ENCODE results near the gene MAN2A2.

MAN2A2 gene

DNA sequence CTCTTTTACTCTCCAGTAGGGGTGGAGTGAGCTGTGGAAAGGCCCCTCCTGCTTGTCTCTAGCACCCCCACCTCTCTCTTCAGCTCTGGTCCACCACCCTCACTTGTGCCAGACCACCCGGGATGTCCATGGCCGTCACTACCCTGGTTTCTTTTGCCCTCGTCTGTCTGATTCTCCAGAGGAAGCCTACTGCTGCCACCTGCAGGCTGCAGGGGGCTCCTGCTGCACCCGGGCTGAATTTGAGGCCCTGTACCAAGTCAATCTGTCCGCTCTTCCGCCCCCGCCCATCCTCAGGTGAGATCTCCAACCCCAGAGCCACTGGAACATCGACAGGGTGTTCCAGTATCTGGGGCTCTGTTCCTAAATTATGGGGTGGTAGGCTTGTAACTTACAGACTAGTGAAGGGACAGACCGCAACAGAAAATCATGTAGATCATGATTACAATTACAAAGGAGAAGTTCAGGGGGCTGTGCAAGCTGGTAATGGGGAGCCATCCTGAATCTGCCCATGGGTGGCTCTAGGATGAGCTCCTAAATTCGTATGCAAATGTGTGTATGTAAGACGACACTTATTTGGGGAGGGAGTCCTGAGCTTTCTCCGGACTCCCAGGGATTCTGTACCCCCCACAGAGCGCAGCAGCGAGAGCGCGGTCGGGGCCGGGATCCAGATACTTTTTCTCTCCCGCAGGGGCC, 31.3 kb downstream of the MAN2A2 start:
- peak; percentile 63 for ATAC-seq
- no peak for TF ChIP-seq CSDC2 (CRISPR knock-in tag; IDR thresholded peaks at IDR 0.05)
- TF ChIP-seq, protein P1, sequence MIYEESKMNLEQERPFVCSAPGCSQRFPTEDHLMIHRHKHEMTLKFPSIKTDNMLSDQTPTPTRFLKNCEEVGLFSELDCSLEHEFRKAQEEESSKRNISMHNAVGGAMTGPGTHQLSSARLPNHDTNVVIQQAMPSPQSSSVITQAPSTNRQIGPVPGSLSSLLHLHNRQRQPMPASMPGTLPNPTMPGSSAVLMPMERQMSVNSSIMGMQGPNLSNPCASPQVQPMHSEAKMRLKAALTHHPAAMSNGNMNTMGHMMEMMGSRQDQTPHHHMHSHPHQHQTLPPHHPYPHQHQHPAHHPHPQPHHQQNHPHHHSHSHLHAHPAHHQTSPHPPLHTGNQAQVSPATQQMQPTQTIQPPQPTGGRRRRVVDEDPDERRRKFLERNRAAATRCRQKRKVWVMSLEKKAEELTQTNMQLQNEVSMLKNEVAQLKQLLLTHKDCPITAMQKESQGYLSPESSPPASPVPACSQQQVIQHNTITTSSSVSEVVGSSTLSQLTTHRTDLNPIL (CRISPR knock-in tag; IDR thresholded peaks at IDR 0.05; ENCODE audit: low read depth): no peak
- no peak for TF ChIP-seq CSRNP3 (CRISPR knock-in tag; IDR thresholded peaks at IDR 0.05)
- TF ChIP-seq, protein P2, sequence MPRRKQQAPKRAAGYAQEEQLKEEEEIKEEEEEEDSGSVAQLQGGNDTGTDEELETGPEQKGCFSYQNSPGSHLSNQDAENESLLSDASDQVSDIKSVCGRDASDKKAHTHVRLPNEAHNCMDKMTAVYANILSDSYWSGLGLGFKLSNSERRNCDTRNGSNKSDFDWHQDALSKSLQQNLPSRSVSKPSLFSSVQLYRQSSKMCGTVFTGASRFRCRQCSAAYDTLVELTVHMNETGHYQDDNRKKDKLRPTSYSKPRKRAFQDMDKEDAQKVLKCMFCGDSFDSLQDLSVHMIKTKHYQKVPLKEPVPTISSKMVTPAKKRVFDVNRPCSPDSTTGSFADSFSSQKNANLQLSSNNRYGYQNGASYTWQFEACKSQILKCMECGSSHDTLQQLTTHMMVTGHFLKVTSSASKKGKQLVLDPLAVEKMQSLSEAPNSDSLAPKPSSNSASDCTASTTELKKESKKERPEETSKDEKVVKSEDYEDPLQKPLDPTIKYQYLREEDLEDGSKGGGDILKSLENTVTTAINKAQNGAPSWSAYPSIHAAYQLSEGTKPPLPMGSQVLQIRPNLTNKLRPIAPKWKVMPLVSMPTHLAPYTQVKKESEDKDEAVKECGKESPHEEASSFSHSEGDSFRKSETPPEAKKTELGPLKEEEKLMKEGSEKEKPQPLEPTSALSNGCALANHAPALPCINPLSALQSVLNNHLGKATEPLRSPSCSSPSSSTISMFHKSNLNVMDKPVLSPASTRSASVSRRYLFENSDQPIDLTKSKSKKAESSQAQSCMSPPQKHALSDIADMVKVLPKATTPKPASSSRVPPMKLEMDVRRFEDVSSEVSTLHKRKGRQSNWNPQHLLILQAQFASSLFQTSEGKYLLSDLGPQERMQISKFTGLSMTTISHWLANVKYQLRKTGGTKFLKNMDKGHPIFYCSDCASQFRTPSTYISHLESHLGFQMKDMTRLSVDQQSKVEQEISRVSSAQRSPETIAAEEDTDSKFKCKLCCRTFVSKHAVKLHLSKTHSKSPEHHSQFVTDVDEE (CRISPR knock-in tag; IDR thresholded peaks at IDR 0.05): no peak
- TF ChIP-seq ZNF8 (CRISPR knock-in tag; IDR thresholded peaks at IDR 0.05): no peak
- TF ChIP-seq PATZ1 (CRISPR knock-in tag; IDR thresholded peaks at IDR 0.05; ENCODE audit: borderline replicate concordance): no peak
- no peak for TF ChIP-seq ZFP3 (CRISPR knock-in tag; IDR thresholded peaks at IDR 0.05)
- no peak for TF ChIP-seq ARNTL (CRISPR knock-in tag; IDR thresholded peaks at IDR 0.05; ENCODE audit: borderline replicate concordance, low read depth)
- TF ChIP-seq GLIS3 (CRISPR knock-in tag; IDR thresholded peaks at IDR 0.05): no peak
- no peak for TF ChIP-seq ZFP30 (CRISPR knock-in tag; IDR thresholded peaks at IDR 0.05)
- TF ChIP-seq ZC3H10 (CRISPR knock-in tag; IDR thresholded peaks at IDR 0.05): no peak
- no peak for TF ChIP-seq PPARA (CRISPR knock-in tag; IDR thresholded peaks at IDR 0.05; ENCODE audit: borderline replicate concordance)
- no peak for TF ChIP-seq RARB (CRISPR knock-in tag; IDR thresholded peaks at IDR 0.05)

GRCh38 chr15:90934949-90935751, 32.0 kb downstream of the MAN2A2 start, which contains the start of gene UNC45A:
TSS of gene UNC45A (plus strand) at chr15:90935285. CDS start at chr15:90935325, 40 bp downstream.
- ATAC-seq: peak; percentile 83
- TF ChIP-seq ZNF8 (CRISPR knock-in tag; IDR thresholded peaks at IDR 0.05): no peak
- no peak for TF ChIP-seq ZNF70 (CRISPR knock-in tag; IDR thresholded peaks at IDR 0.05)
- TF ChIP-seq BACH2 (CRISPR knock-in tag; IDR thresholded peaks at IDR 0.05; ENCODE audit: borderline replicate concordance): no peak
- TF ChIP-seq CSDC2 (CRISPR knock-in tag; IDR thresholded peaks at IDR 0.05): no peak
- no peak for TF ChIP-seq RARB (CRISPR knock-in tag; IDR thresholded peaks at IDR 0.05)
- TF ChIP-seq ZFP3 (CRISPR knock-in tag; IDR thresholded peaks at IDR 0.05): no peak
- TF ChIP-seq ARNTL (CRISPR knock-in tag; IDR thresholded peaks at IDR 0.05; ENCODE audit: borderline replicate concordance, low read depth): no peak
- no peak for TF ChIP-seq TOX (CRISPR knock-in tag; IDR thresholded peaks at IDR 0.05; ENCODE audit: borderline replicate concordance)
- no peak for TF ChIP-seq ISL1 (CRISPR knock-in tag; IDR thresholded peaks at IDR 0.05)
- TF ChIP-seq, protein P1 (CRISPR knock-in tag; IDR thresholded peaks at IDR 0.05; ENCODE audit: low read depth): no peak

DNA sequence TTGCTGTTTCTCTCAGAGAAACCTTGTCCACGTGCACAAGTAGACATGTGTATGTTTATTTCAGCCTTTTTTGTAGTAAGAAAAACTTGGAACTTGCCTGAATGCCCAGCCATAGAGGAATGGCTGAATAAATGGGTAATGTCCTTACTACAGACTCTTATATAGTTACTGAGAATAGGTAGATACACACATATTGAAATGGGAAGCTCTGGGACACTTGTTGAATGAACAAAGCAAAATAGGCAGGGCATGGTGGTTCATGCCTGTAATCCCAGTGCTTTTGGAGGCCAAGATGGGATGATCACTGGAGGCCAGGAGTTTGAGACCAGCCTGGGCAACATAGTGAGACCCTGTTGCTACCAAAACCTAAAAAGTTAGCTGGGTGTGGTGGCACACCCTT, 33.7 kb downstream of the MAN2A2 start:
- TF ChIP-seq, protein P1 (CRISPR knock-in tag; IDR thresholded peaks at IDR 0.05; ENCODE audit: low read depth): no peak
- TF ChIP-seq TCF4 (CRISPR knock-in tag; IDR thresholded peaks at IDR 0.05; ENCODE audit: borderline replicate concordance) (no peak), TOX (CRISPR knock-in tag; IDR thresholded peaks at IDR 0.05; ENCODE audit: borderline replicate concordance) (no peak), ZC3H10 (CRISPR knock-in tag; IDR thresholded peaks at IDR 0.05) (no peak)
- no peak for ATAC-seq

Measured in SK-N-SH treated with all-trans-retinoic acid at 6 μM for 48 hours (cell line).